Measurements from ENCODE around the gene SRPK1.

- TF ChIP-seq EZH2phosphoT487 (IDR thresholded peaks at IDR 0.05; ENCODE audit: borderline replicate concordance) = no peak
- TF ChIP-seq CTCF (IDR thresholded peaks at IDR 0.05 in 2 of 3, conservative IDR thresholded peaks at IDR 0.05 in 1 of 3; ENCODE audit: borderline replicate concordance in 1 of 3, insufficient read depth in 1 of 3, low read depth in 2 of 3, low read length in 2 of 3) = no peak
Observed at GRCh38 chr6:35926509-35927215, 5.8 kb upstream of the SRPK1 start.

All from HCT116 (cell line).